ENCODE measurements around the gene MOGAT2. TPM values are rescaled to one million over a fixed set of nuclear protein-coding genes. Genes with fewer than 3 reads are reported as not detected.

The MOGAT2 gene
- total RNA-seq, 1 experiment from 2014 or later: 0.08 TPM

DNA sequence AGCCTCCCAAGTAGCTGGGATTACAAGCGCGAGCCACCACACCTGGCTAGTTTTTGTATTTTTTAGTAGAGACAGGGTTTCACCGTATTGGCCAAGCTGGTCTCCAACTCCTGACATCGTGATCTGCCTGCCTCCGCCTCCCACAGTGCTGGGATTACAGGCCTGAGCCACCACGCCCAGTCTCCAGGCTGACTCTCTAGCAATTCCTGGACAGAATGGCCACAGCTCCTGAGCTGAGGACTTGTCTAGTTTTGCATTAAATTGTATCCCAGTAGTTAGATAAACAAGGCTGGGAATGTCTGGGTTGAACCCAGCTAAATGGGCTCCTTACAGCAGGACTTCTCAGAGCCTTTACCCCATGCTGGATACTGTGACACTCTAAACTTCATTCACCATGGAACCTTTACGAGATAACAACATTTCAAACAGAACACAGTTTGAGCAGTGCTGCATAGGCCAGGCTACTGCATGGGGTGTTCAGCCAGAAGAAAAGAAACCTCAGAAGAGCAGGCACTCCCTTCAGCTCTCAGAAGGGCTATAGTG is 13.9 kb upstream of the MOGAT2 start:
- POLR2A ChIA-PET: no interaction called here
- BruUV-seq (replicated peaks): no TSS peak
- Histone ChIP-seq H3K4me1 (ENCODE audit: control insufficient read depth, insufficient read depth, low read length) (no peaks in the 10 kb centered on the region), H3K27ac (ENCODE audit: low read length) (no peak overlapping the region), H3K27me3 (ENCODE audit: control insufficient read depth, insufficient read depth, low read length) (no peaks in the 10 kb centered on the region), H3K4me3 (ENCODE audit: low read depth in 2 of 2, low read length in 2 of 2) (no peak overlapping the region), H3K36me3 (ENCODE audit: control insufficient read depth, insufficient read depth, low read length) (no peaks in the 10 kb centered on the region), H3K9me3 (ENCODE audit: control insufficient read depth, insufficient read depth, low read depth, low read length) (0 out of 2 replicates have a peak, but pooled peaks cover 3% of the 10 kb centered on the region)
- in situ Hi-C loops (cut with HindIII; ENCODE audit: low pct_unique_long_range_greater_than_20kb, low sequenced_read_pairs): no loop called here
- CTCF ChIA-PET: interaction anchor here (0.6 kb wide), 2 partner anchors 207 to 559 kb away, joined by 5 to 8 read pairs; no protein-coding TSS in a partner anchor
- TF ChIP-seq POLR2AphosphoS5 (IDR thresholded peaks at IDR 0.05; ENCODE audit: low read depth, low read length): no peak
- no peak for TF ChIP-seq SIN3A (IDR thresholded peaks at IDR 0.05; ENCODE audit: borderline replicate concordance, insufficient read depth, low read depth, low read length)
- no peak for TF ChIP-seq REST (IDR thresholded peaks at IDR 0.05; ENCODE audit: insufficient read depth in 1 of 2, low read depth in 2 of 2, low read length in 1 of 2)
- TF ChIP-seq, protein P1, sequence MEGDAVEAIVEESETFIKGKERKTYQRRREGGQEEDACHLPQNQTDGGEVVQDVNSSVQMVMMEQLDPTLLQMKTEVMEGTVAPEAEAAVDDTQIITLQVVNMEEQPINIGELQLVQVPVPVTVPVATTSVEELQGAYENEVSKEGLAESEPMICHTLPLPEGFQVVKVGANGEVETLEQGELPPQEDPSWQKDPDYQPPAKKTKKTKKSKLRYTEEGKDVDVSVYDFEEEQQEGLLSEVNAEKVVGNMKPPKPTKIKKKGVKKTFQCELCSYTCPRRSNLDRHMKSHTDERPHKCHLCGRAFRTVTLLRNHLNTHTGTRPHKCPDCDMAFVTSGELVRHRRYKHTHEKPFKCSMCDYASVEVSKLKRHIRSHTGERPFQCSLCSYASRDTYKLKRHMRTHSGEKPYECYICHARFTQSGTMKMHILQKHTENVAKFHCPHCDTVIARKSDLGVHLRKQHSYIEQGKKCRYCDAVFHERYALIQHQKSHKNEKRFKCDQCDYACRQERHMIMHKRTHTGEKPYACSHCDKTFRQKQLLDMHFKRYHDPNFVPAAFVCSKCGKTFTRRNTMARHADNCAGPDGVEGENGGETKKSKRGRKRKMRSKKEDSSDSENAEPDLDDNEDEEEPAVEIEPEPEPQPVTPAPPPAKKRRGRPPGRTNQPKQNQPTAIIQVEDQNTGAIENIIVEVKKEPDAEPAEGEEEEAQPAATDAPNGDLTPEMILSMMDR (IDR thresholded peaks at IDR 0.05): no peak
- no peak for TF ChIP-seq TCF7L2 (IDR thresholded peaks at IDR 0.05; ENCODE audit: low read depth, low read length)
- intact Hi-C loops (cut with micrococcal nuclease; ENCODE audit: unreplicated experiment): no loop called here
- ATAC-seq: no peak
- DNase-seq (ENCODE audit: low read depth, low spot score): no peak

- Histone ChIP-seq H3K9me3 (ENCODE audit: control insufficient read depth, insufficient read depth, low read depth, low read length) (0 out of 2 replicates have a peak, but pooled peaks cover 3% of the 10 kb centered on the region), H3K36me3 (ENCODE audit: control insufficient read depth, insufficient read depth, low read length) (no peaks in the 10 kb centered on the region), H3K27ac (ENCODE audit: low read length) (no peak overlapping the region), H3K4me3 (ENCODE audit: low read depth in 2 of 2, low read length in 2 of 2) (no peak overlapping the region), H3K27me3 (ENCODE audit: control insufficient read depth, insufficient read depth, low read length) (no peaks in the 10 kb centered on the region), H3K4me1 (ENCODE audit: control insufficient read depth, insufficient read depth, low read length) (no peaks in the 10 kb centered on the region)
- in situ Hi-C loops (cut with HindIII; ENCODE audit: low pct_unique_long_range_greater_than_20kb, low sequenced_read_pairs): no loop called here
- no peak for TF ChIP-seq TCF7L2 (IDR thresholded peaks at IDR 0.05; ENCODE audit: low read depth, low read length)
- TF ChIP-seq REST (IDR thresholded peaks at IDR 0.05; ENCODE audit: insufficient read depth in 1 of 2, low read depth in 2 of 2, low read length in 1 of 2): no peak
- TF ChIP-seq SIN3A (IDR thresholded peaks at IDR 0.05; ENCODE audit: borderline replicate concordance, insufficient read depth, low read depth, low read length): no peak
- TF ChIP-seq, protein P1 (IDR thresholded peaks at IDR 0.05): no peak
- TF ChIP-seq POLR2AphosphoS5 (IDR thresholded peaks at IDR 0.05; ENCODE audit: low read depth, low read length): no peak
- intact Hi-C loops (cut with micrococcal nuclease; ENCODE audit: unreplicated experiment): no loop called here
- ChIA-PET CTCF (interaction anchor here (0.6 to 1.0 kb wide), 5 partner anchors 9 to 129 kb away, joined by 3 to 4 read pairs (median 4); no protein-coding TSS in a partner anchor), POLR2A (no interaction called here)
- ATAC-seq: no peak
- DNase-seq (ENCODE audit: low read depth, low spot score): no peak
- BruUV-seq (replicated peaks): no TSS peak
Observed at GRCh38 chr11:75705541-75705940, 12.1 kb upstream of the MOGAT2 start.

All from Panc1 (cell line).